Left ventricle myocardium inferior (tissue), 1 donor: ENCODE results near the gene DOCK9. TPM values are rescaled to one million over a fixed set of nuclear protein-coding genes. Genes with fewer than 3 reads are reported as not detected.

Source experiments
- DNase-seq: peaks from one replicate; pipeline ENCODE4 v3.0.0-alpha.2; 2020
- H3K27ac ChIP-seq: fragments of 200-600 bp; replicated peaks from 2 replicates; pipeline ENCODE4 v1.8.0; 2021
- H3K27me3 ChIP-seq: fragments of 200-600 bp; 2 replicates; pipeline ENCODE4 v1.8.0; 2021; ENCODE audit warnings: low read depth
- H3K36me3 ChIP-seq: fragments of 200-600 bp; 2 replicates; pipeline ENCODE4 v1.8.0; 2021
- H3K4me1 ChIP-seq: fragments of 200-600 bp; 2 replicates; pipeline ENCODE4 v1.8.0; 2021
- H3K4me3 ChIP-seq: fragments of 200-600 bp; 2 replicates; pipeline ENCODE4 v1.8.0; 2021; ENCODE audit warnings: mild to moderate bottlenecking, moderate library complexity
- H3K9me3 ChIP-seq: fragments of 200-600 bp; replicated peaks from 2 replicates; pipeline ENCODE4 v1.8.0; 2021
- intact Hi-C: fragments of 100-400 bp; cut with micrococcal nuclease; formaldehyde crosslinking; loops from one replicate; pipeline ENCODE4 v1.11.0; 2022
- total RNA-seq: library from RNA; stranded (reverse); fragmentation: NEBNext Ultra II Directional; extraction: Animal tissue kit (Norgen Biotek cat#: 25700); gene quantifications from one replicate; pipeline ENCODE4 v1.2.1, GENCODE V29; 2021
- TF ChIP-seq, protein P1 (sequence below): fragments of 200-600 bp; IDR thresholded peaks from 2 replicates; pipeline ENCODE4 v1.8.0; 2021; ENCODE audit warnings: antibody characterized with exemption, mild to moderate bottlenecking, borderline replicate concordance
- donor health status: DM: no; HTN: yes; CAD: no; lungs with severe emphysema.

Gene DOCK9
- total RNA-seq, 1 donor from 2014 or later = 36.8 TPM

DNA sequence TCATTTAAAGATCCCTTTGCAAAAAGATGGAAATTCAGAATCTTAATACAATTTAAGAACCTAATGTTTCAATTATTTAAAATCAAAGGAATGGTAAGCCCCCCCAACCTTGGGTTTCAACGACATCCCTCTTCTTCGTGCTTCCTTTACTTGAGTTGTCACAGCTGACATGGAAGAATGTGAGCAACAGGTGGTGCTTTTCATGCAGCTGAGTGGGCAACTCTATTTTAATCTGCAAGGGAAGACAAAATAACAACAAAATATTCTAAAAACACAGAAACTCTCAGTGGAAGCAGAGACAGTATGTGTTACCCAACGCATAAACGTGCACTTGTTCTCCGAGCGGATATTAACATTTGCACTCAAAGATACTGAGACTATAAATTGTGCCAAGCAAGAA, 92.3 kb downstream of the DOCK9 start:
- Histone ChIP-seq H3K4me1 (peaks cover 18% of the 10 kb centered on the region), H3K4me3 (no peak overlapping the region), H3K9me3 (no peaks in the 10 kb centered on the region), H3K36me3 (peaks cover 79% of the 10 kb centered on the region), H3K27ac (no peak overlapping the region), H3K27me3 (no peaks in the 10 kb centered on the region)
- no peak for DNase-seq
- intact Hi-C loops = no loop called here
- TF ChIP-seq, protein P1, sequence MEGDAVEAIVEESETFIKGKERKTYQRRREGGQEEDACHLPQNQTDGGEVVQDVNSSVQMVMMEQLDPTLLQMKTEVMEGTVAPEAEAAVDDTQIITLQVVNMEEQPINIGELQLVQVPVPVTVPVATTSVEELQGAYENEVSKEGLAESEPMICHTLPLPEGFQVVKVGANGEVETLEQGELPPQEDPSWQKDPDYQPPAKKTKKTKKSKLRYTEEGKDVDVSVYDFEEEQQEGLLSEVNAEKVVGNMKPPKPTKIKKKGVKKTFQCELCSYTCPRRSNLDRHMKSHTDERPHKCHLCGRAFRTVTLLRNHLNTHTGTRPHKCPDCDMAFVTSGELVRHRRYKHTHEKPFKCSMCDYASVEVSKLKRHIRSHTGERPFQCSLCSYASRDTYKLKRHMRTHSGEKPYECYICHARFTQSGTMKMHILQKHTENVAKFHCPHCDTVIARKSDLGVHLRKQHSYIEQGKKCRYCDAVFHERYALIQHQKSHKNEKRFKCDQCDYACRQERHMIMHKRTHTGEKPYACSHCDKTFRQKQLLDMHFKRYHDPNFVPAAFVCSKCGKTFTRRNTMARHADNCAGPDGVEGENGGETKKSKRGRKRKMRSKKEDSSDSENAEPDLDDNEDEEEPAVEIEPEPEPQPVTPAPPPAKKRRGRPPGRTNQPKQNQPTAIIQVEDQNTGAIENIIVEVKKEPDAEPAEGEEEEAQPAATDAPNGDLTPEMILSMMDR = no peak

DNA sequence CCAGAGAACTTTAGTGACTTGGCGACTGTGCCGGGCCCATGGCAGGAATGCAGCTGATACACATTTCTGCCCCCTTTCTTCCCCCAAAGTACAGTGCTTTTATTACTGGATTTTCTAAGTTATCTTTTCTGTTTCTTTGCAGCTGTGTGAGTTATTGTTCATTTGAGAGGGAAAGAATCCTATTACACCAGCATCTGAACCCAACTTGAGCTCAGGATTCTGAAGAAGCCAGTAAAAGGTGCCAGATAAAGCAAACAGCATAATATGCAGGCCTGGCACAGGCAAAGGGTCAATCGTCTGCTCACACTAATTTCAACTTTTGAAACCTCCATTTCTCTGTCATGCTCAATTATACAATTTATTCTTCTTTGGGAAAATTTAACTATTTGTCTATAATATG, 93.9 kb downstream of the DOCK9 start:
- Histone ChIP-seq H3K4me3 (no peak overlapping the region), H3K27ac (no peak overlapping the region), H3K4me1 (peaks cover 4% of the 10 kb centered on the region), H3K9me3 (no peaks in the 10 kb centered on the region), H3K36me3 (peaks cover 96% of the 10 kb centered on the region), H3K27me3 (no peaks in the 10 kb centered on the region)
- TF ChIP-seq, protein P1 = no peak
- intact Hi-C loops = no loop called here
- no peak for DNase-seq

DNA sequence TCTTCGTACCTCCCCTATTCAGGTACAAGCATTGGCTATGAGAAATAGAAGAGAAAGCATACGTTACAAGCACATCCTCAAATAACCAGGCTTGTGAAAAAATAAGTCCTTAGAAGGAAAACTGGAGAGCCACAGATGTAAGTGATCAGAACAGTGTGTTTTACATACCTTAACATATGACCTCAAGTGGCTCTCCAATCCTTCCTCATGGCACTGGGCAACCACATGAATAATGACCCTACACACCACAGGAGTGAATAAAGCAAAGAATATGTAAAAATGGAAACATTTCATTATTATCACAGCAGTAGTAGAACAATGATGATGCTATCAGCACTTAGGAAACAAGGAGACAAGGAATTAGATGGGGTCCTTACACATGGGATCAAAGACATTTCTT, 96.5 kb downstream of the DOCK9 start:
- no peak overlapping the region for H3K27ac ChIP-seq
- no peak overlapping the region for H3K4me3 ChIP-seq
- H3K36me3 ChIP-seq = peaks cover 96% of the 10 kb centered on the region
- TF ChIP-seq, protein P1 = no peak
- no peak for DNase-seq
- no peaks in the 10 kb centered on the region for H3K9me3 ChIP-seq
- H3K27me3 ChIP-seq = no peaks in the 10 kb centered on the region
- intact Hi-C loops = no loop called here
- peaks cover 12% of the 10 kb centered on the region for H3K4me1 ChIP-seq

DNA sequence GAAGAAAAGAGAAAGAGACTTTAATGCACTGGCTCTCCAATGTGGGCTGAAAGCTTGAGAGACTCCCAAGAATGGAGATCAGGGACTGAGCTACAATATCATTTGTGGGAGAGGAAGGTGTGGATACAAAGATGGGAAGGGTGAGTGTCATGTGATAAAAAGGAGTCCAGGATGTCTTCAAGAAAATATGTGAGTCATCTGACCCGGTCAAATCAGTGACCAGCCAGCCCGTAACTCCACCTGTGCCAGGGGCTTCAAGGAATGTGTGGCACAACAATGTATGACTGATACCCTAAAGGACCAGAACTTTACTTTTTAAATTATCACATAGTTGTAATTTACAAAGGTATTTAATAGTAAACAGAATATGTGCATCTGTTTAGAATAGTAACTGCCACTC, 97.2 kb downstream of the DOCK9 start:
- Histone ChIP-seq H3K9me3 (no peaks in the 10 kb centered on the region), H3K27ac (no peak overlapping the region), H3K4me1 (peaks cover 12% of the 10 kb centered on the region), H3K36me3 (peaks cover 95% of the 10 kb centered on the region), H3K27me3 (no peaks in the 10 kb centered on the region), H3K4me3 (no peak overlapping the region)
- intact Hi-C loops = no loop called here
- DNase-seq = no peak
- TF ChIP-seq, protein P1 = no peak

DNA sequence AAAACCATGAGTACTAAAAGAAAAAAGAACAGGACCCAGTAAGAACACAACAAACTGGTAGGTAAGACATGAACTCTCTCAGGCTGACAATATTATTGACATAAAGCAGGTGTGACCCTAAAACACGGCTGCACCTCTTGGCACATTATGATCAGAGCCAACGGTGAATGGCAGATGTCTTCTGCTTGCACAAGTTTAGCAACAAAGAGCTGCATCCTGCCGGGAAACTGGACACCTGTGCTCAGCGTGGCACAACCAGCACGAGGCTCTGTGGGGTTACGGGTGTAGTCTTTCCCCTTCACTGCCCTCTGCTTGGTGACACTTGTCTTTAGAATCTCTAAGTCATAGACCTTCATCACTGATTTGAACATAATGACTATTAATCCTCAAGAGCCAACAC, 97.9 kb downstream of the DOCK9 start:
- peaks cover 94% of the 10 kb centered on the region for H3K36me3 ChIP-seq
- no peak overlapping the region for H3K4me3 ChIP-seq
- intact Hi-C loops = no loop called here
- DNase-seq = no peak
- TF ChIP-seq, protein P1 = no peak
- no peaks in the 10 kb centered on the region for H3K9me3 ChIP-seq
- H3K27ac ChIP-seq = no peak overlapping the region
- peaks cover 12% of the 10 kb centered on the region for H3K4me1 ChIP-seq
- no peaks in the 10 kb centered on the region for H3K27me3 ChIP-seq

DNA sequence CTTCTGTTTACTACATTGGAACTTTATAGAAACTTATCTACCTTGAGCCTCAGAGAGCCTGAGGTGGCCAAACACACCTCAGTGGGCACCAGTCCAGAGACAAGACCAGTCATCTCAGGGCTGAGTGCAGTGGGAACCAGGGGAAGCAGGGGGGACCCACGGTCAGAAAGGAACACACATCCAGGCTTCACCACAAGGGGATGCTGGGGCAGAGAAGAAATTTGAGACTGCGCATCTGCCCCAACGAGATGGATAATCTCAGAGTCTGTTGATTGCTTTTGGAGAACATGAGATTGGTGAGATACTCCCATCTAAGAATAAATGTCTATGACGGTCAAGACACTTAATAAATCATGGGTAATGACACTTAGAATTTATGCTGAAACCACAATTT, 98.7 kb downstream of the DOCK9 start:
- DNase-seq = no peak
- intact Hi-C loops = no loop called here
- no peaks in the 10 kb centered on the region for H3K9me3 ChIP-seq
- H3K36me3 ChIP-seq = peaks cover 94% of the 10 kb centered on the region
- H3K27me3 ChIP-seq = no peaks in the 10 kb centered on the region
- peak overlapping the region; percentile 18 for H3K27ac ChIP-seq
- H3K4me1 ChIP-seq = peaks cover 12% of the 10 kb centered on the region
- H3K4me3 ChIP-seq = no peak overlapping the region
- TF ChIP-seq, protein P1 = no peak
